ENCODE results near the gene CATSPERZ. TPM values are rescaled to one million over a fixed set of nuclear protein-coding genes. Genes with fewer than 3 reads are reported as not detected.

Gene CATSPERZ
- total RNA-seq, result not detected

- Mint-ChIP-seq H3K4me1 (ENCODE audit: low read depth) (peaks cover 26% of the 10 kb centered on the region), H3K9me3 (no peaks in the 10 kb centered on the region), H3K4me3 (peak within 1 kb of the TSS; percentile 43), H3K27ac (no peak within 1 kb of the TSS), H3K36me3 (no peaks in the 10 kb centered on the region), H3K27me3 (peaks cover 61% of the 10 kb centered on the region)
- DNase-seq, result no peak
- intact Hi-C loops (cut with micrococcal nuclease), result loop anchor here (10.0 kb wide), 1 partner anchor 315 kb away; the partner anchor contains the start of gene OTUB1
- CTCF ChIA-PET, result interaction anchor here (0.7 to 5.8 kb wide), 22 partner anchors 8 to 300 kb away, joined by 3 to 106 read pairs (median 4); partner anchors contain the start of genes BAD, FERMT3, FKBP2 and GPR137
- POLR2A ChIA-PET, result interaction anchor here (0.7 to 1.7 kb wide), 4 partner anchors 17 to 96 kb away, joined by 3 to 4 read pairs (median 3); partner anchors contain the start of gene TRMT112
Measured at GRCh38 chr11:64299847-64300648, at the start of gene CATSPERZ. CATSPERZ (plus strand) TSS chr11:64300358; CDS start chr11:64300411, 53 bp downstream.

- intact Hi-C loops (cut with micrococcal nuclease), result loop anchor here (1.0 kb wide), 1 partner anchor 19 kb away; no protein-coding TSS in a partner anchor
- peak overlapping the region; percentile 75 for H3K4me3 Mint-ChIP-seq
- POLR2A ChIA-PET, result interaction anchor here (1.1 to 2.6 kb wide), 5 partner anchors 9 to 63 kb away, joined by 3 to 8 read pairs (median 4); partner anchors contain the start of genes ESRRA and FKBP2
Measured at GRCh38 chr11:64250415-64251015, 49.6 kb upstream of the CATSPERZ start.

GRCh38 chr11:64251016-64251752, 49.0 kb upstream of the CATSPERZ start, which contains the start of gene PLCB3:
PLCB3 (plus strand) TSS chr11:64251530; CDS start chr11:64251650, 120 bp downstream.
- peaks cover 18% of the 10 kb centered on the region for H3K4me1 Mint-ChIP-seq (ENCODE audit: low read depth)
- intact Hi-C loops (cut with micrococcal nuclease), result loop anchor here (1.0 kb wide), 1 partner anchor 18 kb away; no protein-coding TSS in a partner anchor
- ChIA-PET POLR2A (interaction anchor here (1.0 to 2.6 kb wide), 6 partner anchors 10 to 60 kb away, joined by 4 to 8 read pairs (median 4); partner anchors contain the start of genes ESRRA and FKBP2), CTCF (interaction anchor here (1.0 to 3.8 kb wide), 15 partner anchors 8 to 66 kb away, joined by 3 to 29 read pairs (median 7); partner anchors contain the start of genes BAD, CATSPERZ, FERMT3 and NUDT22)
- no peaks in the 10 kb centered on the region for H3K27me3 Mint-ChIP-seq
- H3K4me3 Mint-ChIP-seq, result peak within 1 kb of the TSS; percentile 83
- peak; percentile 71 for DNase-seq
- no peaks in the 10 kb centered on the region for H3K9me3 Mint-ChIP-seq
- no peak within 1 kb of the TSS for H3K27ac Mint-ChIP-seq
- H3K36me3 Mint-ChIP-seq, result no peaks in the 10 kb centered on the region

More at GRCh38 chr11:64250415-64251015, 49.6 kb upstream of the CATSPERZ start:
- no peaks in the 10 kb centered on the region for H3K27me3 Mint-ChIP-seq
- no peaks in the 10 kb centered on the region for H3K36me3 Mint-ChIP-seq
- CTCF ChIA-PET, result interaction anchor here (1.1 to 3.8 kb wide), 13 partner anchors 8 to 67 kb away, joined by 3 to 29 read pairs (median 8); partner anchors contain the start of genes BAD, CATSPERZ, FERMT3 and PRDX5
- no peak for DNase-seq
- H3K4me1 Mint-ChIP-seq (ENCODE audit: low read depth), result peaks cover 18% of the 10 kb centered on the region
- H3K27ac Mint-ChIP-seq, result no peak overlapping the region
- H3K9me3 Mint-ChIP-seq, result no peaks in the 10 kb centered on the region

- intact Hi-C loops (cut with micrococcal nuclease), result loop anchor here (1.0 kb wide), 1 partner anchor 18 kb away; no protein-coding TSS in a partner anchor
- H3K4me3 Mint-ChIP-seq, result peak overlapping the region; percentile 83
- H3K27ac Mint-ChIP-seq, result no peak overlapping the region
- DNase-seq, result no peak
- H3K9me3 Mint-ChIP-seq, result no peaks in the 10 kb centered on the region
- H3K36me3 Mint-ChIP-seq, result no peaks in the 10 kb centered on the region
- ChIA-PET CTCF (interaction anchor here (0.6 to 3.8 kb wide), 13 partner anchors 9 to 68 kb away, joined by 3 to 29 read pairs (median 7); partner anchors contain the start of genes BAD, CATSPERZ, FERMT3 and NUDT22), POLR2A (interaction anchor here (1.0 to 1.5 kb wide), 3 partner anchors 17 to 60 kb away, joined by 3 to 8 read pairs (median 4); no protein-coding TSS in a partner anchor)
- peaks cover 18% of the 10 kb centered on the region for H3K4me1 Mint-ChIP-seq (ENCODE audit: low read depth)
- no peaks in the 10 kb centered on the region for H3K27me3 Mint-ChIP-seq
Measured at GRCh38 chr11:64251753-64252002, 48.5 kb upstream of the CATSPERZ start.

- ChIA-PET CTCF (interaction anchor here (0.6 to 3.8 kb wide), 13 partner anchors 9 to 69 kb away, joined by 3 to 29 read pairs (median 6); partner anchors contain the start of genes CATSPERZ, FERMT3, NUDT22 and PRDX5), POLR2A (interaction anchor here (0.7 to 1.5 kb wide), 5 partner anchors 9 to 61 kb away, joined by 3 to 8 read pairs (median 3); no protein-coding TSS in a partner anchor)
- Mint-ChIP-seq H3K4me3 (peak overlapping the region; percentile 83), H3K9me3 (no peaks in the 10 kb centered on the region), H3K4me1 (ENCODE audit: low read depth) (peaks cover 18% of the 10 kb centered on the region), H3K27ac (no peak overlapping the region), H3K27me3 (no peaks in the 10 kb centered on the region), H3K36me3 (no peaks in the 10 kb centered on the region)
- DNase-seq, result peak; percentile 31
- intact Hi-C loops (cut with micrococcal nuclease), result no loop called here
Measured at GRCh38 chr11:64252003-64252872, 47.9 kb upstream of the CATSPERZ start.

GRCh38 chr11:64253043-64253442, 47.1 kb upstream of the CATSPERZ start:
- H3K4me3 Mint-ChIP-seq, result no peak overlapping the region
- CTCF ChIA-PET, result interaction anchor here (0.7 to 3.8 kb wide), 3 partner anchors 16 to 51 kb away, joined by 3 to 29 read pairs (median 3); partner anchors contain the start of gene CATSPERZ
- POLR2A ChIA-PET, result interaction anchor here (1.3 to 1.5 kb wide), 2 partner anchors 15 to 19 kb away, joined by 3 to 8 read pairs; no protein-coding TSS in a partner anchor
- peaks cover 3% of the 10 kb centered on the region for H3K36me3 Mint-ChIP-seq
- intact Hi-C loops (cut with micrococcal nuclease), result no loop called here
- H3K4me1 Mint-ChIP-seq (ENCODE audit: low read depth), result peaks cover 15% of the 10 kb centered on the region
- no peaks in the 10 kb centered on the region for H3K27me3 Mint-ChIP-seq
- H3K9me3 Mint-ChIP-seq, result no peaks in the 10 kb centered on the region
- no peak overlapping the region for H3K27ac Mint-ChIP-seq
- DNase-seq, result no peak

GRCh38 chr11:64253481-64253880, 46.7 kb upstream of the CATSPERZ start:
- H3K27me3 Mint-ChIP-seq, result no peaks in the 10 kb centered on the region
- ChIA-PET CTCF (interaction anchor here (0.9 to 1.2 kb wide), 3 partner anchors 12 to 51 kb away, joined by 3 to 4 read pairs (median 4); partner anchors contain the start of gene ESRRA), POLR2A (no interaction called here)
- no peaks in the 10 kb centered on the region for H3K9me3 Mint-ChIP-seq
- DNase-seq, result no peak
- no peak overlapping the region for H3K4me3 Mint-ChIP-seq
- intact Hi-C loops (cut with micrococcal nuclease), result no loop called here
- H3K36me3 Mint-ChIP-seq, result peaks cover 3% of the 10 kb centered on the region
- H3K27ac Mint-ChIP-seq, result no peak overlapping the region
- H3K4me1 Mint-ChIP-seq (ENCODE audit: low read depth), result peaks cover 14% of the 10 kb centered on the region

GRCh38 chr11:64254326-64254725, 45.8 kb upstream of the CATSPERZ start:
- no peaks in the 10 kb centered on the region for H3K9me3 Mint-ChIP-seq
- no peak for DNase-seq
- peaks cover 5% of the 10 kb centered on the region for H3K36me3 Mint-ChIP-seq
- H3K27me3 Mint-ChIP-seq, result no peaks in the 10 kb centered on the region
- H3K27ac Mint-ChIP-seq, result no peak overlapping the region
- ChIA-PET CTCF (interaction anchor here (0.9 to 3.5 kb wide), 4 partner anchors 12 to 50 kb away, joined by 3 to 11 read pairs (median 4); partner anchors contain the start of genes CATSPERZ and ESRRA), POLR2A (interaction anchor here (0.8 kb wide), 1 partner anchor 10 kb away, joined by 3 read pairs; no protein-coding TSS in a partner anchor)
- intact Hi-C loops (cut with micrococcal nuclease), result no loop called here
- H3K4me1 Mint-ChIP-seq (ENCODE audit: low read depth), result peaks cover 15% of the 10 kb centered on the region
- no peak overlapping the region for H3K4me3 Mint-ChIP-seq

GRCh38 chr11:64255135-64256128, 44.7 kb upstream of the CATSPERZ start:
- peaks cover 19% of the 10 kb centered on the region for H3K4me1 Mint-ChIP-seq (ENCODE audit: low read depth)
- no peak overlapping the region for H3K4me3 Mint-ChIP-seq
- H3K9me3 Mint-ChIP-seq, result no peaks in the 10 kb centered on the region
- H3K27ac Mint-ChIP-seq, result no peak overlapping the region
- CTCF ChIA-PET, result interaction anchor here (3.5 kb wide), 1 partner anchor 45 kb away, joined by 11 read pairs; the partner anchor contains the start of gene CATSPERZ
- H3K36me3 Mint-ChIP-seq, result peaks cover 9% of the 10 kb centered on the region
- no peaks in the 10 kb centered on the region for H3K27me3 Mint-ChIP-seq
- DNase-seq, result no peak
- POLR2A ChIA-PET, result interaction anchor here (0.8 kb wide), 1 partner anchor 9 kb away, joined by 3 read pairs; no protein-coding TSS in a partner anchor
- intact Hi-C loops (cut with micrococcal nuclease), result no loop called here
